ENCODE results near the gene IGDCC3. TPM values are rescaled to one million over a fixed set of nuclear protein-coding genes. Genes with fewer than 3 reads are reported as not detected.

The IGDCC3 gene
- polyA plus RNA-seq, 1 donor (not counting 4 experiments of a cell fraction or from before 2014, with no cell fraction given): not detected

GRCh38 chr15:65413760-65414144, 36.0 kb upstream of the IGDCC3 start:
- no peak overlapping the region for H3K4me2 ChIP-seq (ENCODE audit: control insufficient read depth, extremely low read depth, insufficient read depth, low read depth, low read length)

DNA sequence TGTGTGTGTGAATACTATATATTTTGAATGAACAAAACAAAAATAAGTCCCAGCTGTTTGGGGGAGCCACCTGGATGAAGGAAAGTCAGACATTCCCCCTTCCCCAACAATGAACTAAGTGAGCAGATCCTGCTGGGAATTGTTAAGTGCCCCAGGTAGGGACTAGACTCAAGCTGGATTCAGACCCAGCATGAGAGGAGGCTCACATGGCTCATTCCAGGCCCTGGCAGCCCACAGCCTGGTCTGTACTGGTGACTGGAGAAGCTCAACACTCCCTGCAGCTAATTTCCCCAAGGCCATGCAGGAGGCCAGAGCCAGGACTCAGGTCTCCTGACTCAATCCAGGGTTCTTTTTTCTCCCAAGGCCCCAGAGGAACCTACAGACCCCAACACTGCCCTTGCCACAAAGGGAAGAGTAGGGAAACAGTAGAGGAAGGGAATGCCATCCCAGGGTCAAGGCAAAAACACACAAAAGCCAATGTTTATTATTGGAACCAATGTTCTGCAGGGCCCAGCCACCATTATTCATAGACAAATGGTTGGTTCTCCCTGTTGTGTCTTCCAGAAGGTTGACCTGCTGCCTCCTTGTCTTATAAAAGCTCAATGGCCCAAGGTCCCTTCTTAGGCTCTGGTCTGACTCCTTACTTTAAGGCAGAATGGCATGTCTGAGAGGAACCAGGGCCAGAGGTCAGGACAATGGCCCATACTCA, 35.4 kb upstream of the IGDCC3 start:
- H3K27ac ChIP-seq (ENCODE audit: control insufficient read depth, insufficient read depth, low read length): no peak overlapping the region
- H3K27me3 ChIP-seq (ENCODE audit: control insufficient read depth, extremely low read depth, insufficient read depth, low read length): peaks cover 12% of the 10 kb centered on the region
- H3K4me1 ChIP-seq (ENCODE audit: control insufficient read depth, extremely low read depth, insufficient read depth, low read length): peaks cover 5% of the 10 kb centered on the region
- H3K79me2 ChIP-seq (ENCODE audit: control insufficient read depth, insufficient read depth, low read length): no peaks in the 10 kb centered on the region
- H3K36me3 ChIP-seq (ENCODE audit: control insufficient read depth in 2 of 2, extremely low read depth in 1 of 2, insufficient read depth in 2 of 2, low read length in 2 of 2): no peaks in the 10 kb centered on the region
- no peak overlapping the region for H3K4me2 ChIP-seq (ENCODE audit: control insufficient read depth, extremely low read depth, insufficient read depth, low read depth, low read length)
- no peaks in the 10 kb centered on the region for H3K9me1 ChIP-seq (ENCODE audit: control insufficient read depth, extremely low read depth, insufficient read depth, low read length)
- H3K9me3 ChIP-seq (ENCODE audit: control insufficient read depth, low read depth, low read length): no peaks in the 10 kb centered on the region
- DNase-seq (ENCODE audit: low read depth, low spot score) (no peak), FAIRE-seq (no peak)
- dilution Hi-C loops (cut with MboI; ENCODE audit: extremely low pct_ligation_motif_present, low sequenced_read_pairs): no loop called here
- H3K9ac ChIP-seq (ENCODE audit: control insufficient read depth, extremely low read depth, insufficient read depth, low read length): no peak overlapping the region
- H3K4me3 ChIP-seq (ENCODE audit: control insufficient read depth in 2 of 3, extremely low read depth in 1 of 3, insufficient read depth in 2 of 3, low read depth in 1 of 3, low read length in 3 of 3): no peak overlapping the region
- no peak for TF ChIP-seq EZH2 (IDR thresholded peaks at IDR 0.05; ENCODE audit: low read length)
- TF ChIP-seq, protein P1, sequence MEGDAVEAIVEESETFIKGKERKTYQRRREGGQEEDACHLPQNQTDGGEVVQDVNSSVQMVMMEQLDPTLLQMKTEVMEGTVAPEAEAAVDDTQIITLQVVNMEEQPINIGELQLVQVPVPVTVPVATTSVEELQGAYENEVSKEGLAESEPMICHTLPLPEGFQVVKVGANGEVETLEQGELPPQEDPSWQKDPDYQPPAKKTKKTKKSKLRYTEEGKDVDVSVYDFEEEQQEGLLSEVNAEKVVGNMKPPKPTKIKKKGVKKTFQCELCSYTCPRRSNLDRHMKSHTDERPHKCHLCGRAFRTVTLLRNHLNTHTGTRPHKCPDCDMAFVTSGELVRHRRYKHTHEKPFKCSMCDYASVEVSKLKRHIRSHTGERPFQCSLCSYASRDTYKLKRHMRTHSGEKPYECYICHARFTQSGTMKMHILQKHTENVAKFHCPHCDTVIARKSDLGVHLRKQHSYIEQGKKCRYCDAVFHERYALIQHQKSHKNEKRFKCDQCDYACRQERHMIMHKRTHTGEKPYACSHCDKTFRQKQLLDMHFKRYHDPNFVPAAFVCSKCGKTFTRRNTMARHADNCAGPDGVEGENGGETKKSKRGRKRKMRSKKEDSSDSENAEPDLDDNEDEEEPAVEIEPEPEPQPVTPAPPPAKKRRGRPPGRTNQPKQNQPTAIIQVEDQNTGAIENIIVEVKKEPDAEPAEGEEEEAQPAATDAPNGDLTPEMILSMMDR (optimal IDR thresholded peaks at IDR 0.05 in 1 of 3, IDR thresholded peaks at IDR 0.05 in 1 of 3, conservative IDR thresholded peaks at IDR 0.05 in 1 of 3; ENCODE audit: extremely low read depth in 1 of 3, insufficient read depth in 2 of 3, low read length in 3 of 3): no peak
- H4K20me1 ChIP-seq (ENCODE audit: control insufficient read depth, extremely low read depth, insufficient read depth, low read length): no peaks in the 10 kb centered on the region
- H2AFZ ChIP-seq (ENCODE audit: control insufficient read depth, low read length): no peak overlapping the region

More at GRCh38 chr15:65413760-65414144, 36.0 kb upstream of the IGDCC3 start:
- dilution Hi-C loops (cut with MboI; ENCODE audit: extremely low pct_ligation_motif_present, low sequenced_read_pairs): no loop called here
- H3K4me3 ChIP-seq (ENCODE audit: control insufficient read depth in 2 of 3, extremely low read depth in 1 of 3, insufficient read depth in 2 of 3, low read depth in 1 of 3, low read length in 3 of 3): no peak overlapping the region
- no peaks in the 10 kb centered on the region for H4K20me1 ChIP-seq (ENCODE audit: control insufficient read depth, extremely low read depth, insufficient read depth, low read length)
- FAIRE-seq (no peak), DNase-seq (ENCODE audit: low read depth, low spot score) (no peak)
- H3K36me3 ChIP-seq (ENCODE audit: control insufficient read depth in 2 of 2, extremely low read depth in 1 of 2, insufficient read depth in 2 of 2, low read length in 2 of 2): no peaks in the 10 kb centered on the region
- peaks cover 12% of the 10 kb centered on the region for H3K27me3 ChIP-seq (ENCODE audit: control insufficient read depth, extremely low read depth, insufficient read depth, low read length)
- no peaks in the 10 kb centered on the region for H3K9me1 ChIP-seq (ENCODE audit: control insufficient read depth, extremely low read depth, insufficient read depth, low read length)
- H3K9me3 ChIP-seq (ENCODE audit: control insufficient read depth, low read depth, low read length): no peaks in the 10 kb centered on the region
- no peaks in the 10 kb centered on the region for H3K79me2 ChIP-seq (ENCODE audit: control insufficient read depth, insufficient read depth, low read length)
- H2AFZ ChIP-seq (ENCODE audit: control insufficient read depth, low read length): no peak overlapping the region
- H3K9ac ChIP-seq (ENCODE audit: control insufficient read depth, extremely low read depth, insufficient read depth, low read length): no peak overlapping the region
- H3K4me1 ChIP-seq (ENCODE audit: control insufficient read depth, extremely low read depth, insufficient read depth, low read length): peaks cover 5% of the 10 kb centered on the region
- TF ChIP-seq, protein P1 (optimal IDR thresholded peaks at IDR 0.05 in 1 of 3, IDR thresholded peaks at IDR 0.05 in 1 of 3, conservative IDR thresholded peaks at IDR 0.05 in 1 of 3; ENCODE audit: extremely low read depth in 1 of 3, insufficient read depth in 2 of 3, low read length in 3 of 3): no peak
- no peak for TF ChIP-seq EZH2 (IDR thresholded peaks at IDR 0.05; ENCODE audit: low read length)
- H3K27ac ChIP-seq (ENCODE audit: control insufficient read depth, insufficient read depth, low read length): no peak overlapping the region

Data from keratinocyte (primary cell).